ENCODE data around the gene C20orf173.

C20orf173 gene

GRCh38 chr20:35479798-35480197 lies 49.7 kb downstream of the C20orf173 start:
- intact Hi-C loops (cut with DNase I) = no loop called here
- no peak for DNase-seq

GRCh38 chr20:35478804-35479472 lies 50.5 kb downstream of the C20orf173 start:
- DNase-seq = no peak
- intact Hi-C loops (cut with DNase I) = no loop called here
